GM19397 (cell line): ENCODE measurements around the gene LRRC47.
A peak's percentile ranks its signal among the peaks of the same experiment; 100 is the strongest.
"Not testable (repeated sequence)": the region's sequence is repeated elsewhere in the genome, so short reads cannot be mapped to it uniquely, and the experiment has no call there.

Experiments used
- ATAC-seq: cut with Tn5 transposase; IDR thresholded peaks from one replicate; pipeline ENCODE4 v1.9.1; 2021; ENCODE audit warnings: mild to moderate bottlenecking, moderate library complexity; ENCODE audit not compliant: unreplicated experiment

Gene LRRC47

DNA sequence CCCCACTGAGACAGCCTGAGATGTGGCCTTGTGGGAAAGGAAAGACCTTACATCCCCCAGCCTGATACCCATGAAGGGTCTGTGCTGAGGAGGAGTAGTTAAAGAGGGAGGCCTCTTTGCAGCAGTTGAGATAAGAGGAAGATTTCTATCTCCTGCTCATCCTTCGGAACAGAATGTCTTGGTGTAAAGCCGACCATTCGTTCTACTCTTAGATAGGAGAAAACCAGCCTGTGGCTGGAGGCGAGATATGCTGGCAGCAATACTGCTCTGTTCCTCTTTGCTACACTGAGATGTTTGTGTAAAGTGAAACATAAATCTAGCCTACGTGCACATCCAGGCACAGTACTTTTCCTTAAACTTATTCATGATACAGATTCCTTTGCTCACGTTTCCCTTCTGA, 45.6 kb downstream of the LRRC47 start:
- no peak for ATAC-seq

DNA sequence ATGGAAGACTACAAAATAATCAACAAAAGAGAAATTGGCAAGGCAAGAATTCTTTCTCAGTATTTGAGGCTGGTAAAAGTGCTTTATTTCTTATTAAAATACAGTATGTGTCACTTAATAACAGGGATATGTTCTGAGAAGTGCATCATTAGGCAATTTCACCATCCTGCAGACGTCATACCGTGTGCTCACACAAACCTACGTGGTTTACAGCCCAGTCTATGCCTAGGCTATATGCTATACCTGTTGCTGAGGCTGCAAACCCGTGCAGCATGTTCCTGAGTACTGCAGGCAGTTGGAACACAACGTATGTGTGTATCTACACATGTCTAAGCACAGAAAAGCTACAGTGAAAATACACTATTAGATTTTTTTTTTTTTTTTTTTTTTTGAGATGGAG, 46.8 kb downstream of the LRRC47 start:
- ATAC-seq: no peak

DNA sequence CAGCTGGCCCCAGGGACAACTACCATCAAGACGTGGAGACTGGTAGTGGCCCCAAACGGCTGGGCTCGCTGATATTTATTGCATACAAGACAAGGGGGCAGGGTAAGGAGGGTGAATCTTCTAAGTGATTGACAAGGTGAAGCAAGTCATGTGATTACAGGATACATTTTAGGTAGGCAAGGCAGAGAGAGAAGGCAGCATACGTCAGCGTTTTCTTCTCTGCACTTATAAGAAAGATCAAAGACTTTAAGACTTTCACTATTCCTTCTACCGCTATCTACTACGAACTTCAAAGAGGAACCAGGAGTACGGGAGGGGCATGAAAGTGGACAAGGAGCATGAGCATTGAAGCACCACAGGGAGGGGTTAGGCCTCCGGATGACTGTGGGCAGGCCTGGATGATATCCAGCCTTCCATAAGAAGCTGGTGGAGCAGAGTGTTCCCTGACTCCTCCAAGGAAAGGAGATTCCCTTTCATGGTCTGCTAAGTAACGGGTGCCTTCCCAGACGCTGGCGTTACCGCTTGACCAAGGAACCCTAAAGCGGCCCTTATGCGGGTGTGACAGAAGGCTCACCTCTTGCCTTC, 47.9 kb downstream of the LRRC47 start:
- ATAC-seq: not testable (repeated sequence)

DNA sequence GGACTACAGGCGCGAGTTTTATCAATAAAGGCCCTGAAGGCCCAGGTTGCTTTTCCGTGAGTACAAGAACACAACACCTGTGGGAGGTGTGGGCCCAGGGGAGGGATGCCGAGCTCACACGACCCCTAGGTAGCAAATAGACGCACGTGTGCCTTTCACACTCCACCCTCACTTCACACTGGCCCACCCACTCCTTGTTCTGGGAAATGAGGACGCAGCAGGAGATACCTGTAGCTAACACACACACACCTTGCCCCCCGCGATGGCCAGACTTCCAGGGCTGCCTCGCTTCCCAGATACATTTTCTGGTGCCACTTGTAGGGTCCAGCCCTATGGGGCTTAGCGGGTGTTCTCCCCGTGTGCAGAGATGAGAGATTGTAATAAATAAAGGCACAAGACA, 48.4 kb downstream of the LRRC47 start:
- no peak for ATAC-seq

DNA sequence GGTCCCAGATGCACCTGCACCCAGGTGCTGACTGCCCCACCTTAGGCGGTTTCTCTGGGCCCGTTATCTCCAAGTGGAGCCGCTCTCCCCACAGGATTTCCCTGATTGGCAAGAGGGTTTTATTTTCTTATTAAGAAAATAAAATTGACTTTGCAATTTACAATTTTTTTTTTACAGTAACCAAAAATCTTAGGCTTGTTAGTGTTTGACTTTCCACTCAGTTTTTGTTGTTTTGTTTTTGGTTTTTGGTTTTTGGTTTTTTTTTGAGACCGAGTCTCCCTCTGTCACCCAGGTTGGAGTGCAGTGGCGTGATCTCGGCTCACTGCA, 48.8 kb downstream of the LRRC47 start:
- no peak for ATAC-seq

DNA sequence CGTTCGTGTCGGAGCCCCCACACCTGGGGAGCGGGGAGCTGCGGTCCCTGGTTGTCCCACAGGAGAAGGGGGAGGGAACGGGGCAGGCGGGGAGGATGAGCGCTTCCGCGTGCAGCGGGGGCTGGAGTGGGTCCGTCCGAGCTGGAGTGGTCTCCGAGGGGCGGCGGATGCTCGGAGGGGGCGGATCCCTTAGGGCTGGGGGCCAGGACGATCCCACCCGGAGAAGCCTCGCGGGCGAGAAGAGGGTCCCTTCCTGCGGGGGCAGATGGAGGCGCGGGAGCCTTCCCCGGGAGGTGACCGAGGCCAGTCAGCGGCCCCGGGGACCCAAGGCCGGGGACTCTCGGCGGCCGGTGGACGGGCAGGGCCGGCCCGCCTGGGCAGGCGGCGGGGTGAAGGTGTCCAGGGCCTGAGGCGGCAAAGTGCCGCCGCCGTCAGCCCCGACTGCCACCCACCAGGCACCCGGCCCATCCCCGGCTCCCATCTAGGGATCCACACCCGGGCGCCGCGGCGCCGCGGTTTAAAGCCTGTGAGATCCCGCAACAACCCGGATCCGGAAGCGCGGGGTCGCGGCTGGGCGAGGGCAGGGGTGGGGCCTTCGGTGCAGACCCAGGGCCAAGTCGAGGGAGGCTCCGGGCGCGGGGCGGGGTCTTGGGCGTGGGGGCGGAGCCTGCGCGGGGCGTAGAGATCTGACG, 49.3 kb downstream of the LRRC47 start:
- peak; percentile 72 for ATAC-seq

DNA sequence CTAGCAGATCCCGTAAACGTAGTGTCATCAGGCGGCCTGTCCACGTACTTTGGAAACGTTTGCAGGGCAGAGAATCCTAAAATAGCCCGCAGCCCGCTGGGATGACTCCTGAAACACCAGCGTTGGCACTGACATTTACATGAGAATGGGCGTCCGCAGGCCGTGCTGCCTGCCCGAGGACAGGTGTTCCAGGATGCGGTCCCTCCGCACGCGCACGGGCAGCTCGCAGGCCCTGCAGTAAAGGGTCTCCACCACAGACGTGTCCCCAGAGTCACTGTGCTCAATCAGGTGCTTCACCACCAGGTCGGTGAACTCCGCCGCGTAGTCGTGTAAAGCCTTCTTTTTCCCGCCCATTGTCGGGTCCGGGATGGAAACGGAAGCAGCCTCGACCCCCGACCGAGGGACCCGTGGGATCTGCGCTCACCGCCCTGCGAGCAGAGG, 49.9 kb downstream of the LRRC47 start:
- ATAC-seq: no peak

DNA sequence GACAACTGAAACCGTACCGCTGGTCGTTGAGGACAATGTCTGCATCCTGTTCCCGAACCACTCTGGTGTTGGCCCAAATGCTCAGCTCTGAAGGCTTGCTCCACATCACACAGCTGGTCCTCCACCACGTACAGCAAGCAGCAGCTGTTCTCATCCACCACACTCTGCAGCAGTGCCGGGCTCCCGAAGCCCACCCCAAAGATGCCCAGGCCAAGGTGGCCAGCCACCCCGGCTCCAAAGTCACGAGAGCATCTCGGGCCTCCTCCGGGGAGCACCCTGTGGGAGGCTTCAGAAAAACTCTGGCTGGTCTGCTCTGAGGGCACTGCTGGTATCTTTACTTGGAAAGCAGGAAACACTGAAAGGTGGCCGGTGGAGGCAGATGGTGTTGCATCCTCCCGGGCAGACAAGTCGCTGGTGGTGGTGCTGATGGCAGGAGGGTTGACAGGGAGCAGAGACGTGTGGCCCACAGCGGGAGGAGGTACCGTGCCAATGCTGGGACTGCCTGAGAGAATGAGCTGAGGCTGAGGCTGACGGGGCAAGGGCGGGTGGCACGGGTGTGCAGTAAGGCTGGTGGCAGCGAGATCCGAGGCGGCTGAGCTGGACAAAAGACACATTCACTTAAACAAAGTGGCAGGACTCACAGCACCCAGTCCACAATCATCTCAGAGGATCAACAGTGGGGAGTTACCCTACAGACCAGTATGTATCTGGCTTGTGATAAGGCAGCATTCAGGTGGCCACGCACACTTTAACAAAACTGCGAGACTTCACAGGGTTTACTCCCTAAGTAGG, 50.5 kb downstream of the LRRC47 start:
- ATAC-seq: no peak

DNA sequence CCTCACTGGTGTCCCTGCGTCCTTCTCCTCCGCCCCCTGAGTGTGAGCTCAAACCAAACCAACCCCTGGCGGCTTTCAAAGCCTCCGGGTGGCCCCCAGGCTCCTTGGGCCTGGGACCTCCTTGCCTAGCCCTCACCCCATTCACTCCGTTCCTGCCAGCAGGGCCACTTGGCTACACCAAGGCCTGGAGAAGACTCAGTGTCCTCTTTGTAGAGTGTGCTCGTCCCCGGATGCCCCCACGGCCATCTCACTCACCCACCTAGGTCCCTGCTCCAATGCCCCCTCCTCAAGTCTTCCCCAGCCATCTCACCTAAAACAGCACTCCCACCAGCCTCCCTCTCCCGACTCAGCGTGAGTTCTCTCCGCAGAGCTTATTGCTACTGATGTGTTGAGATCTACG, 51.2 kb downstream of the LRRC47 start:
- ATAC-seq: no peak

DNA sequence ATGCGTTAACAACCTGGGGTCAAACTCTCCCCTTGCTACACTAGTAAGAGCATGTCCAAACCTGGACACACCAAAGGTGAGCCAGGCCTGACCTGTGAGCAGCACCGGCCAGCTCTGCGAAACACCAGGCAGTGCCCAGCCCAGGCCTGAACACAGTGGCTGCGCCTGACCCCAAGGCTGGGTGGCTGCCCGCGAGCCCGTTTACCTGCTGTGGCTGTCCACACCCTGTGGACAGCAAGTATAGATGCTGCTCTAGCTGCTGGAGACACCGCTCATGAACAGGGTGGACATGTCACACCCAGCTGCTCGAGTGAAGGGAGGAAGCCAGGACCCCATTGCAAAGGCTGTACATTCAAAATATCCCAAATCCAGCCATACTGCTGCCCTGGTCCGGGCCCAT, 51.7 kb downstream of the LRRC47 start:
- no peak for ATAC-seq

DNA sequence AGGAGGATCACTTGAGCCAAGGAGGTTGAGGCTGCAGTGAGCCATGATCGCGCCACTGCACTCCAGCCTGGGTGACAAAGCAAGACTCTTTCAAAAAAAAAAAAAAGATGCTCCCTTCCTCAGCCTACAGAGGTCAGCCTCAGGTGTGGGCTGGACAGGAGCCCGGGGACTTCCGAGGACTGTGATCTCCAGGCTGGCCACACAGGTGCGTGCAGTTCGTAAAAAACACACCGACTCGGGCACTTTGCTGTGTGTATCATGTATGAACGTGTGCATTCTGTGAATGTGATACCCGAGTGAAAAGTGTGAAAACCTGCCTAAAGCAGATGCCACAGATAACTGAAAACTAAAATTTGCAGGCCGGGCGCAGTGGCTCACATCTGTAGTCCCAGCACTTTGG, 52.5 kb downstream of the LRRC47 start:
- no peak for ATAC-seq

DNA sequence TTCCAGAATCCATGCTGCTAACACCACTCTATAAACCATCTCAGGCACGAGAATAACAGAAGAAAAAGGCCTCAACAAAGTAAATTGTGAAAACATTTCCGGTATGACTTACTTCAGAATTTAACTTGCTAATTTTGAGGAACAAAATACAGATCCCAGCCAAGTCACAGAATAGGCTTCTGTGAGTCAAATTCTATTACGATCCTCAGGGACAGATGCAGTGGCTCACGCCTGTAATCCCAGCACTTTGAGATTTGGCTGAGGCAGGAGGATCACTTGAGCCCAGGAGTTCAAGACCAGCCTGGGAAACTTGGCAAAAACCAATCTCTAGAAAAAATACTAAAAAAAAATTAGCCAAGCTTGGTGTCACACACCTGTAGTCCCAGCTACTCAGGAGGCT, 52.9 kb downstream of the LRRC47 start:
- ATAC-seq: no peak

DNA sequence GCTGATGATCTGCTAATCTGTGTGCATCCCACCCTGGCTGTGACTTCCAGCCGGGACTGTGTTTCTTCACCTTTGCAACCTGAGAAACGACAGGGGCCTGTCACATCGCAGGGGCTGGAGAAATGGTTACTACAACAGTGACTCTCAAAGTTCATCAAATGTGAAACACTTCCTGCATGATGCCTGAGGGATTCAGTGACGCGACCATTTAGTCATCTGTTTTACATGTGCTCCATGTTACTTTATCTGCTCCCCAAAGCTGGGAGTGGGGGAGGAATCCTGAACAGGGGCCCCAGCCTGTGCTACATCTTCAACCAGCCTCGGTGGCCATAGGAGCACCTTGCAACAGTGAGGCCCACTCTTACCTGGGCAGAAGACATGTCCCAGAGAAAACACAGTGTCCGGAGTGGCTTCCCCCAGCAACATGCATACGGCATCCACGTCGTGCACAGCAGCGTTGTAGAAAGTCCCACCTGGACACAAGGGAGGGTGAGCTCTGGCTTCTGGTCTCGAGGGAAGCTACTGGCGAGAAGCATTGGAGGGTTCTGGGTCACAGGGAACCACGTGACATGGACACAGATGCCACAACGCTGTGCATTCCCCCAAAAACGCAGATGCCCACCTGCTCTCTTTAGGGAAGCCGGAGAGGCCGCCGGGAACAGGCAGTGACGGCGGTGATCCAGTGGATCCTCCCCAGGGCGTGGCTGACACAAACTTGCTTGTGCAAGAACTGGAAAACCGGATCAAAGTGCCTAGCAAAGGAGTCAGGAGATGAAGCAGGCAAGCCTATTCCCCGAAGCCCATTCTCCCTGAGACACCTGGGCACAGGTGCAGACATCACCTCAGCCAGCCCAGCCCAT, 53.6 kb downstream of the LRRC47 start:
- no peak for ATAC-seq

DNA sequence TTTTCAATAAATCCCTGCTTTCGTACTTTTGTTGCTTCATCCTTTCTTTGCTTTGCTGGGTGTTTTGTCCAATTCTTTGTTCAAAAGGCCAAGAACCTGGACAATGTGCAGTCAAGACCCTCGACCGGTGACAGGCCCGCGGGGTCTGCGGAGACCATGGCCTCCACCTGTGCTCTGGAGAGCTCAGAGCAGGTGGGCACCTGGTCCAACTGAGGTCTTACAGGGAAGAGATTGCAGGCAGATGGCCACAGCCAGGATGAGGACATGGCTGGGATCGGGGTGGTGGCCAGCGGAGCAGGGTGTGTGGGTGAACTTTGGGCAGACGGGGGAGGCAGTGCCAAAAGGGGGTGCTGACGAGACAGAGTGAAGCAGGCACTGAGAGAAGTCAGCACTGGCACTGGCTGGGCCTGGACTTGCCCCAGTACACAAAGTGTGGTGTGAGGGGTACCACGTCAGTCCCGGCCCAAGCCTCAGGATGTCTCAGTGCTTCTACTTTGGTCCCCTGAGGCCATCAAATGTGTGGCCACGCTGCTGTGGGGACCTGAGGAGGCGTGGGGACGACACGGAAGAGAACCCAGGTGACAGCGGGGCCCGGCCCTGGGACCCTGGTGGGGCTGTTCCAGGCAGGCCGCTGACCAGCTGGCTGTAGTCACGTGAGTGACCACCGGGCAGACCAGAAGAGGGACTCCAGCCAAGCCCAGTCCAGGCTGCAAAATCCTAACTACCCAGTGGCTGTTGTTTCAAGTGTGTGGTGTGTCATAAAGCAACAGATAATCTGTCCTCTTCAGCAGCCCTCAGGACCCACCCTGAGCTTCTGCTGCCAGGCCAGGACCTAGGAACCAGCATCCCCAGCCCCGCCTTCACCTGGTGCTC, 54.5 kb downstream of the LRRC47 start:
- no peak for ATAC-seq

DNA sequence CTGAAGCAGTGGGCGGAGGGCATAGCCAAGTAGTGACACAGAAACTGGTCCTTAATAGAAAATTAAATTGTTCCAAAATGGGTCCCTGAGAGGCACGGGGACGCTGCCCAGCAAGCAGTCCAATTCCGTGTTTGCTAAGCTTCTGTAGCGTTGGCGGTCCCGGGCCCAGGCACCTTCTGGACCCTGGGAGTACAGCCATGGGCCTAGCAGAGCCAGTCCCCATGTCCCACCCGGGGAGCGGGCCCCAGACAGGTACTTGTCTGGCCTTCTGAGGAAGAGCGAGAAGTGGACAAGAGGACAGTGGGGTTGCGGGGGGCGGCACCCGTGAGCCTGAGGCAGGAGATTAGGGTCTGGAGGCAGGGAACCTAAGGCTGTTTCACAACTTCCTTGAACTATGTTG, 55.5 kb downstream of the LRRC47 start:
- no peak for ATAC-seq

DNA sequence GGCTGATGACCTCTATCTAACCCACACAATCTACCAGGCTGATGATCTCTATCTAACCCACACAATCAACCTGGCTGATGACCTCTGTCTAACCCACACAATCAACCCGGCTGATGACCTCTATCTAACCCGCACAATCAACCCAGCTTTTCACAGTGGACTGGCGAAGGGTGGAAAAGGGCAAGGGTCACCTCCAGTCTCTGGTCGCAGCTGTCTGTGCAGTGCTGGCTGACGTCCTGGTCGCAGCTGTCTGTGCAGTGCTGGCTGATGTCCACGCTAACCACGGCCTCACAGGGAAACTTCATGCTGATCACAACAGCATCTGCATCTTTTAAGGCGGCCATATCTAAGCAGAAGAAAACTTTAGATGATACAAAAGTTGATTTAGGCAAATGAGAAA, 56.3 kb downstream of the LRRC47 start:
- ATAC-seq: no peak

DNA sequence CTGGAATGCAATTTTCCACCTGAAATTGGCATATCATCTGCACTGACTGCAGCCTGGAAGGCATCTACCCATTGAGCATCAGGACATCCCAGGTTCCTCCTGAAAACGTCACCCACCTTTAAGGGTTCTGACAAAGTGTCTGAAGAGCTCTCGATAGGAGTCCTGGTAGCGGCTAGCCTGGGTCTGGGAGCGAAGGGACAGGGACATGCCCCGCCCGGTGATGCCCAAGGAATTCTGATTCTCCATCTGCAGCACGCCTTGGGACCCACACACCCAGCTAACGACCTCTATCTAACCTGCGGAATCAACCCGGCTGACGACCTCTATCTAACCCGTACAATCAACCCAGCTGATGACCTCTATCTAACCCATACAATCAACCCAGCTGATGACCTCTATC, 57.4 kb downstream of the LRRC47 start:
- no peak for ATAC-seq

DNA sequence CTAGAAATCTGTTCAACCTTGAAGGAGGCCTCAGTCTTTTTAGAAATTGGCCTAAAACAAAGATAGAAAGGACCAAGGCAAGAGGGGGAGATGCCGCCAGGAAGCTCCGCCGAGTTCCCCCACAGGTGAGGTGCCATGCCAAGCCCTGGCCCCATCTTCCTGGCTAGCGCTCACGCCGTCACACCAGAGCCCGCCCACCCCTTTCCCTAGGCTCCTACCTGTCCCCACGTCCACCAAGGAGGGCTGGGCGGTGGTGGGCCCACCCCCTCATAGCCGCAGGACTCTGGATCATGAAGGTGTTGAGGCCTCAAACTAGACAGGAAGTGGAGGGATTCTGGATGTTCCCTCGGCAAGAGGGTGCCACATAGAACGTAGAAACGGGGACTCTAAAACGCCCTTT, 59.6 kb downstream of the LRRC47 start:
- ATAC-seq: no peak

DNA sequence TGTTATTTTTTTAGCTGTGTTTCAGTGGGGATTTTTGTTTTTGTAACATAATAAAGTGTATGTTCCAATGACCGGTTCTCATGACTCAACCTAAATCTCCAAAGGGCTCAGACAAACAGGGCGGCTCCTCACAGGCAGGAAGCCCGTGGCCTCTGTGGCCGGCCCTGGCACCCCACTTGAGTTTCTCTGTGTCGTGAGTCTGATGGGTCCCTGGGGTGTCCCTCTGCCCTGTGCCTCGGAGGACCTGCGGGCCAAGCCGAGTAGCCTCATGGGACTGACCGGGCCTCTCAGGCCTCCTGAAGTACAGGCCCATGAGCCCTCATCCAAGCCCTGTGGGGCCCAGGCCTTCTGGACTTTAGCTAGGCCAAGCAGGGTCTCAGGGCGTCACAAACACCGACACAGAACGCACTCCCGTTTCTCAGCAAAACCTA, 60.2 kb downstream of the LRRC47 start:
- no peak for ATAC-seq

DNA sequence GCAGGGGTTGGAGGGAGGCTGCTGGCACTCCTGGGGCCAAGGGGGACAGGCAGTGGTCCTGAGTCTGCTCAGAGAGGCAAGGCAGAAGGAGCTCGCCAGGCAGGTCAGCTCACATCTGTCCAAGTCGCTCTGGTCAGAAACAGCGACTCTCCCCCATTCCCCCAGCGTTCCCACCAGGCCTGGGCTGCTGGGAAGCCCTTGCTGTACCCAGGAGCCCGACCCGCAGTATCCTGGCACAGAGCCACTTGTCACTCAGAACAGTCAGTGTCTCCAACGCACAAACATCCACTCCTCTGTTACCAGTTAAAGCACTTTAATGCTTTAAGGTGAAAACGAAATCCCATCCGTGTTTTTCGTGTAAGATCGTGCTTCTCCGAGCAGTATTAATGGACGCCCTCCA, 60.6 kb downstream of the LRRC47 start:
- ATAC-seq: no peak
